ENCODE data around the gene JUN.

The JUN gene

GRCh38 chr1:58794585-58794984 is 10.7 kb upstream of the JUN start:
- Histone ChIP-seq H3K4me1 (no peaks in the 10 kb centered on the region), H3K27me3 (no peaks in the 10 kb centered on the region), H3K9me3 (no peaks in the 10 kb centered on the region), H3K4me3 (no peak overlapping the region), H3K27ac (no peak overlapping the region), H3K36me3 (no peaks in the 10 kb centered on the region)
- no peak for DNase-seq
- TF ChIP-seq, protein P1, sequence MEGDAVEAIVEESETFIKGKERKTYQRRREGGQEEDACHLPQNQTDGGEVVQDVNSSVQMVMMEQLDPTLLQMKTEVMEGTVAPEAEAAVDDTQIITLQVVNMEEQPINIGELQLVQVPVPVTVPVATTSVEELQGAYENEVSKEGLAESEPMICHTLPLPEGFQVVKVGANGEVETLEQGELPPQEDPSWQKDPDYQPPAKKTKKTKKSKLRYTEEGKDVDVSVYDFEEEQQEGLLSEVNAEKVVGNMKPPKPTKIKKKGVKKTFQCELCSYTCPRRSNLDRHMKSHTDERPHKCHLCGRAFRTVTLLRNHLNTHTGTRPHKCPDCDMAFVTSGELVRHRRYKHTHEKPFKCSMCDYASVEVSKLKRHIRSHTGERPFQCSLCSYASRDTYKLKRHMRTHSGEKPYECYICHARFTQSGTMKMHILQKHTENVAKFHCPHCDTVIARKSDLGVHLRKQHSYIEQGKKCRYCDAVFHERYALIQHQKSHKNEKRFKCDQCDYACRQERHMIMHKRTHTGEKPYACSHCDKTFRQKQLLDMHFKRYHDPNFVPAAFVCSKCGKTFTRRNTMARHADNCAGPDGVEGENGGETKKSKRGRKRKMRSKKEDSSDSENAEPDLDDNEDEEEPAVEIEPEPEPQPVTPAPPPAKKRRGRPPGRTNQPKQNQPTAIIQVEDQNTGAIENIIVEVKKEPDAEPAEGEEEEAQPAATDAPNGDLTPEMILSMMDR (IDR thresholded peaks at IDR 0.05) = no peak
- intact Hi-C loops (cut with DNase I; ENCODE audit: low total_unique reads) = loop anchor here (10.0 kb wide), 1 partner anchor 280 kb away; no protein-coding TSS in a partner anchor

DNA sequence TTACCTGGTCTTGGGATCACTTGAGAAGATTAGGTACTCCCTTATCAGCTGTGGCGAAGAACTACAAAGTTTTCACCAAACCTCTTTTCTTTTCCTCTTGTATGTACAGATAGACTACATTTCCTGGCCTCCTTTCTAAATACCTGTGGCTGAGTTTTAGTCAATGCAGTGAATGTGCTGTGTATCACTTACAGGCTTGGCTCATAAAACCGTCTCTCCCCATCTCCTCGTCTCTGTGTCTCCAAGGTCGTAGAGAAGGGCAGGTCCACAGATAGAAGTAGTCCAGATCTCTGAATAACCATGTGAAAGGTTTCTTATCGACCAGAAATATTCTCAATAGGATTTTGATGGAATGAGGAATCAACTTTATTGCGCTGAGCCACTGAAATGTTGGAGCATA is 9.0 kb upstream of the JUN start:
- Histone ChIP-seq H3K4me3 (no peak overlapping the region), H3K36me3 (no peaks in the 10 kb centered on the region), H3K9me3 (peaks cover 0 to 6% (median 0%) of the 10 kb centered on the region in 3 donors), H3K27ac (no peak overlapping the region), H3K27me3 (no peaks in the 10 kb centered on the region), H3K4me1 (no peaks in the 10 kb centered on the region)
- intact Hi-C loops (cut with DNase I; ENCODE audit: low total_unique reads) = loop anchor here (10.0 kb wide), 1 partner anchor 282 kb away; no protein-coding TSS in a partner anchor
- TF ChIP-seq, protein P1 (IDR thresholded peaks at IDR 0.05) = no peak
- DNase-seq = no peak

GRCh38 chr1:58791106-58791505 is 7.3 kb upstream of the JUN start:
- no peaks in the 10 kb centered on the region for H3K36me3 ChIP-seq
- peaks cover 0 to 7% (median 0%) of the 10 kb centered on the region in 3 donors for H3K9me3 ChIP-seq
- no peak for DNase-seq
- H3K4me1 ChIP-seq = peaks cover 0 to 5% (median 3%) of the 10 kb centered on the region in 4 donors
- TF ChIP-seq, protein P1 (IDR thresholded peaks at IDR 0.05) = no peak
- H3K27me3 ChIP-seq = no peaks in the 10 kb centered on the region
- intact Hi-C loops (cut with DNase I; ENCODE audit: low total_unique reads) = loop anchor here (10.0 kb wide), 1 partner anchor 284 kb away; no protein-coding TSS in a partner anchor
- H3K4me3 ChIP-seq = no peak overlapping the region
- no peak overlapping the region for H3K27ac ChIP-seq

- H3K4me1 ChIP-seq = peaks cover 0 to 13% (median 9%) of the 10 kb centered on the region in 4 donors
- no peak overlapping the region for H3K4me3 ChIP-seq
- intact Hi-C loops (cut with DNase I; ENCODE audit: low total_unique reads) = loop anchor here (10.0 kb wide), 1 partner anchor 285 kb away; no protein-coding TSS in a partner anchor
- peaks cover 0 to 7% (median 0%) of the 10 kb centered on the region in 3 donors for H3K9me3 ChIP-seq
- no peak overlapping the region for H3K27ac ChIP-seq
- H3K36me3 ChIP-seq = no peaks in the 10 kb centered on the region
- no peaks in the 10 kb centered on the region for H3K27me3 ChIP-seq
- TF ChIP-seq, protein P1 (IDR thresholded peaks at IDR 0.05) = no peak
- no peak for DNase-seq
Observed at GRCh38 chr1:58789996-58790660, 6.3 kb upstream of the JUN start.

DNA sequence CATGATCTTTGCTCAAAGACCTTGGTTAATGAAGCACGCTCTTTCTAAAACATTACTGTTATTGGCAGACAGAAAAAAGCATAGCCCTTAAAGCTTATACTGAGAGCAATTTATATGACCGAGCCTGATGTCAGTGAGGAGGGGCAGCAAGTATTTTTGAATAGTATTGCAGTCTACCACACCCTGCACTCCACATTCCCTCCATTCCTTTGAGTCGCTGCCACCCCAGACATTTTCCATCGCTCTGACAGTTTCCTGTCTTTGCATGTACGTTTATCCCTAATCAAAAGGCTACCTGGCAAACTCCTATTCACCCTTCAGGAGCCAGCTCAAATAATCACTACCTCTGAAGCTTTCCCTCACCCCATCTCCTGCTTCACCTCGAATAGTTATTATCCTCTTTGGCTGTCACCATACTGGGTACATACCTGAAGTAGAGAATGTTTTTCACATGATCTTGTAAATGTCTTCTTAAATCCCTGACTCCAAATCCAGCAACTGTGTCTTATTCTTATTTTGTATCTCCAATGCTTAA is 5.5 kb upstream of the JUN start:
- no peaks in the 10 kb centered on the region for H3K36me3 ChIP-seq
- intact Hi-C loops (cut with DNase I; ENCODE audit: low total_unique reads) = no loop called here
- no peak for DNase-seq
- peaks cover 0 to 7% (median 0%) of the 10 kb centered on the region in 3 donors for H3K9me3 ChIP-seq
- H3K27ac ChIP-seq = no peak overlapping the region
- TF ChIP-seq, protein P1 (IDR thresholded peaks at IDR 0.05) = no peak
- no peak overlapping the region for H3K4me3 ChIP-seq
- H3K27me3 ChIP-seq = no peaks in the 10 kb centered on the region
- peaks cover 0 to 13% (median 9%) of the 10 kb centered on the region in 4 donors for H3K4me1 ChIP-seq

Data from tibial artery (tissue), 4 donors.